Hepatocyte (in vitro differentiated cells): ENCODE results near the gene VANGL2. TPM values are rescaled to one million over a fixed set of nuclear protein-coding genes. Genes with fewer than 3 reads are reported as not detected.

Experiments used
- DNase-seq: peaks from one replicate; pipeline ENCODE4 v3.0.0-alpha.2; 2016; ENCODE audit warnings: low spot score
- H2AFZ ChIP-seq: fragments of 200-600 bp; sonication (generic); 2 replicates; pipeline ENCODE4 v1.6.0; 2016; ENCODE audit warnings: antibody characterized with exemption, mild to moderate bottlenecking
- H3K27ac ChIP-seq: fragments of 200-600 bp; sonication (generic); 2 replicates; pipeline ENCODE4 v1.5.1; 2016; ENCODE audit warnings: mild to moderate bottlenecking
- H3K27me3 ChIP-seq: fragments of 200-600 bp; sonication (generic); 2 replicates; pipeline ENCODE4 v1.6.1; 2016
- H3K36me3 ChIP-seq: fragments of 200-600 bp; sonication (generic); replicated peaks from 2 replicates; pipeline ENCODE4 v1.5.1; 2016; ENCODE audit warnings: low read depth; ENCODE audit not compliant: insufficient read depth
- H3K4me1 ChIP-seq: fragments of 200-600 bp; sonication (generic); 2 replicates; pipeline ENCODE4 v1.5.1; 2016; ENCODE audit warnings: mild to moderate bottlenecking, moderate library complexity; ENCODE audit not compliant: insufficient read depth
- H3K4me2 ChIP-seq: fragments of 200-600 bp; sonication (generic); 2 replicates; pipeline ENCODE4 v1.6.0; 2016
- H3K4me3 ChIP-seq: fragments of 200-600 bp; sonication (generic); 2 replicates; pipeline ENCODE4 v1.5.1; 2016; ENCODE audit warnings: mild to moderate bottlenecking
- H3K79me2 ChIP-seq: fragments of 200-600 bp; sonication (generic); 2 replicates; pipeline ENCODE4 v1.6.0; 2017; ENCODE audit warnings: mild to moderate bottlenecking
- H3K9me2 ChIP-seq: fragments of 200-600 bp; sonication (generic); replicated peaks from 2 replicates; pipeline ENCODE4 v1.6.0; 2017; ENCODE audit warnings: mild to moderate bottlenecking; ENCODE audit not compliant: insufficient read depth
- H3K9me3 ChIP-seq: fragments of 200-600 bp; sonication (generic); 2 replicates; pipeline ENCODE4 v1.5.1; 2016; ENCODE audit warnings: low read depth, mild to moderate bottlenecking
- H4K20me1 ChIP-seq: fragments of 200-600 bp; sonication (generic); 2 replicates; pipeline ENCODE4 v1.6.0; 2016; ENCODE audit warnings: mild to moderate bottlenecking; ENCODE audit not compliant: insufficient read depth, poor library complexity, severe bottlenecking
- CTCF ChIP-seq: fragments of 200-600 bp; sonication (generic); IDR thresholded peaks from 2 replicates; pipeline ENCODE4 v1.5.1; 2016; ENCODE audit warnings: antibody characterized with exemption, mild to moderate bottlenecking; ENCODE audit not compliant: poor library complexity
- EZH2 ChIP-seq: fragments of 200-600 bp; sonication (generic); IDR thresholded peaks from 2 replicates; pipeline ENCODE4 v1.6.1; 2016; ENCODE audit warnings: antibody characterized with exemption, mild to moderate bottlenecking, borderline replicate concordance
- EZH2phosphoT487 ChIP-seq: fragments of 200-600 bp; sonication (generic); IDR thresholded peaks from one replicate; pipeline ENCODE4 v1.6.1; 2018; ENCODE audit warnings: antibody characterized with exemption, mild to moderate bottlenecking, low read depth, moderate library complexity; ENCODE audit not compliant: unreplicated experiment, severe bottlenecking
- WGBS: methylation state at CpG from one replicate; pipeline ENCODE4 v1.1.6; 2016; ENCODE audit warnings: low lambda C conversion rate; ENCODE audit errors: missing lambda C conversion rate; 5-methylcytosine and 5-hydroxymethylcytosine counted together
- polyA plus RNA-seq: library from polyadenylated mRNA; unstranded; fragments of >200 nt; fragmentation: Nextera tagmentation; extraction: Ambion mirVana; gene quantifications from 2 replicates; pipeline ENCODE4 v1.2.1, GENCODE V29; 2016
- total RNA-seq: library from RNA; depleted of rRNA; stranded (reverse); fragments of >200 nt; gene quantifications from 2 replicates; pipeline ENCODE4 v1.2.3, GENCODE V29; 2014

The VANGL2 gene
- total and polyA plus RNA-seq, 2 experiments from 2014 or later, result 8.2 to 10.9 TPM

DNA sequence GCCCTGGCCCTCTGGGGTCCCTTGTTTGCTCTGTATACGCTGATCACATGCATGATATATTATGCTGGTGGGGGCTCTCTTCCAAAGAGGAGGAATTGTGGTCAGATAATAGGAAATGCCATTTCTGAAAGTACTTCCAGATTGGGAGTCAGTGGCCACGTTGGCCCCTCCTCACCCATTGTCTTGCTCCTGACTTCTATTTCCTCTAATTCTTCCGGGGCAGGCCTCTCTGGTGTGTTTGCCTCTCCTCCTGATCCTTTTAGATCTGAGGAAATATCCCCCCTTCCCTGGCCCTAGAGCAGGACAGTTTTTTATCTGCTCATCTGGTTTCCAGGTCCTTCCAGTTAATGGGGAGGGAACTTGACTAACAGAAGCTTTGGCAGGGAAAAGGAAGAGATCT is 2.9 kb downstream of the VANGL2 start:
- Histone ChIP-seq H3K9me2 (no peaks in the 10 kb centered on the region), H3K36me3 (no peaks in the 10 kb centered on the region), H3K79me2 (peaks cover 75% of the 10 kb centered on the region), H3K27me3 (no peaks in the 10 kb centered on the region), H4K20me1 (no peaks in the 10 kb centered on the region), H2AFZ (no peak overlapping the region), H3K4me3 (no peak overlapping the region), H3K27ac (no peak overlapping the region), H3K4me2 (no peak overlapping the region), H3K4me1 (peaks cover 24% of the 10 kb centered on the region), H3K9me3 (no peaks in the 10 kb centered on the region)
- TF ChIP-seq EZH2 (no peak), CTCF (no peak), EZH2phosphoT487 (no peak)
- 48% methylated on average over 3 of the region's 3 CpGs for WGBS
- DNase-seq, result peak; percentile 0

- no peaks in the 10 kb centered on the region for H3K27me3 ChIP-seq
- no peak overlapping the region for H3K27ac ChIP-seq
- WGBS, result 90% methylated on average over 3 of the region's 3 CpGs
- H4K20me1 ChIP-seq, result no peaks in the 10 kb centered on the region
- H3K9me3 ChIP-seq, result no peaks in the 10 kb centered on the region
- H3K4me1 ChIP-seq, result peaks cover 25% of the 10 kb centered on the region
- DNase-seq, result peak; percentile 1
- H3K9me2 ChIP-seq, result no peaks in the 10 kb centered on the region
- no peak overlapping the region for H3K4me3 ChIP-seq
- H3K36me3 ChIP-seq, result no peaks in the 10 kb centered on the region
- H3K4me2 ChIP-seq, result no peak overlapping the region
- no peak overlapping the region for H2AFZ ChIP-seq
- H3K79me2 ChIP-seq, result peaks cover 82% of the 10 kb centered on the region
- TF ChIP-seq EZH2 (no peak), EZH2phosphoT487 (no peak), CTCF (no peak)
Observed at GRCh38 chr1:160404094-160404493, 3.7 kb downstream of the VANGL2 start.

GRCh38 chr1:160405331-160405877 is 5.0 kb downstream of the VANGL2 start:
- Histone ChIP-seq H3K9me2 (no peaks in the 10 kb centered on the region), H3K9me3 (no peaks in the 10 kb centered on the region), H3K27me3 (no peaks in the 10 kb centered on the region), H3K4me1 (peaks cover 32% of the 10 kb centered on the region), H3K4me2 (no peak overlapping the region), H3K27ac (peak overlapping the region; percentile 12), H2AFZ (no peak overlapping the region), H3K79me2 (peaks cover 91% of the 10 kb centered on the region), H4K20me1 (no peaks in the 10 kb centered on the region), H3K36me3 (no peaks in the 10 kb centered on the region), H3K4me3 (no peak overlapping the region)
- WGBS, result 55% methylated on average over 2 of the region's 2 CpGs
- no peak for TF ChIP-seq EZH2
- no peak for TF ChIP-seq CTCF
- TF ChIP-seq EZH2phosphoT487, result no peak
- DNase-seq, result peak; percentile 2
